ENCODE data around the gene RING1.

The RING1 gene

GRCh38 chr6:33171880-33172687 is 36.2 kb upstream of the RING1 start:
- DNase-seq (ENCODE audit: low read depth, low spot score), result no peak

- no peak for DNase-seq (ENCODE audit: low read depth, low spot score)
These were observed 35.4 kb upstream of the RING1 start for GRCh38 chr6:33172688-33173534.

GRCh38 chr6:33173535-33174180 is 34.6 kb upstream of the RING1 start:
- DNase-seq (ENCODE audit: low read depth, low spot score), result no peak

GRCh38 chr6:33174784-33175183 is 33.5 kb upstream of the RING1 start:
- no peak for DNase-seq (ENCODE audit: low read depth, low spot score)

GRCh38 chr6:33175436-33176069 is 32.7 kb upstream of the RING1 start:
- DNase-seq (ENCODE audit: low read depth, low spot score), result no peak

GRCh38 chr6:33176906-33177305 is 31.4 kb upstream of the RING1 start:
- DNase-seq (ENCODE audit: low read depth, low spot score), result no peak

GRCh38 chr6:33177552-33178446 is 30.5 kb upstream of the RING1 start:
- DNase-seq (ENCODE audit: low read depth, low spot score), result no peak

- DNase-seq (ENCODE audit: low read depth, low spot score), result no peak
These were observed 29.4 kb upstream of the RING1 start for GRCh38 chr6:33178755-33179475.

- DNase-seq (ENCODE audit: low read depth, low spot score), result no peak
These were observed 27.2 kb upstream of the RING1 start for GRCh38 chr6:33181141-33181540.

- no peak for DNase-seq (ENCODE audit: low read depth, low spot score)
These were observed 25.1 kb upstream of the RING1 start for GRCh38 chr6:33183071-33183683.

- no peak for DNase-seq (ENCODE audit: low read depth, low spot score)
These were observed 23.1 kb upstream of the RING1 start for GRCh38 chr6:33185190-33185589.

- DNase-seq (ENCODE audit: low read depth, low spot score), result no peak
These were observed 22.6 kb upstream of the RING1 start for GRCh38 chr6:33185654-33186187.

- no peak for DNase-seq (ENCODE audit: low read depth, low spot score)
These were observed 20.5 kb upstream of the RING1 start for GRCh38 chr6:33187809-33188208.

GRCh38 chr6:33189164-33189563 is 19.1 kb upstream of the RING1 start:
- no peak for DNase-seq (ENCODE audit: low read depth, low spot score)

GRCh38 chr6:33189625-33190448 is 18.5 kb upstream of the RING1 start:
- no peak for DNase-seq (ENCODE audit: low read depth, low spot score)

- DNase-seq (ENCODE audit: low read depth, low spot score), result no peak
These were observed 17.7 kb upstream of the RING1 start for GRCh38 chr6:33190504-33191107.

- no peak for DNase-seq (ENCODE audit: low read depth, low spot score)
These were observed 16.8 kb upstream of the RING1 start for GRCh38 chr6:33191383-33192104.
